GM19452 (cell line): ENCODE measurements around the gene PLCL2.
A peak's percentile ranks its signal among the peaks of the same experiment; 100 is the strongest.

Experiments
- ATAC-seq: cut with Tn5 transposase; IDR thresholded peaks from one replicate; pipeline ENCODE4 v1.9.1; 2021; ENCODE audit not compliant: unreplicated experiment

Gene PLCL2

GRCh38 chr3:16884748-16885592 lies at the start of gene PLCL2:
PLCL2 (plus strand) TSS chr3:16884955; CDS start chr3:16885040, 85 bp downstream.
- ATAC-seq = peak; percentile 38

GRCh38 chr3:16836505-16837237 lies 48.1 kb upstream of the PLCL2 start:
- no peak for ATAC-seq

- ATAC-seq = no peak
These were observed 47.2 kb upstream of the PLCL2 start for GRCh38 chr3:16837602-16838001.

GRCh38 chr3:16838561-16838960 lies 46.2 kb upstream of the PLCL2 start:
- no peak for ATAC-seq

GRCh38 chr3:16839271-16840100 lies 45.3 kb upstream of the PLCL2 start:
- no peak for ATAC-seq

- ATAC-seq = no peak
These were observed 44.7 kb upstream of the PLCL2 start for GRCh38 chr3:16840101-16840424.

- no peak for ATAC-seq
These were observed 43.6 kb upstream of the PLCL2 start for GRCh38 chr3:16841041-16841753.

- ATAC-seq = peak; percentile 52
These were observed 42.9 kb upstream of the PLCL2 start for GRCh38 chr3:16841904-16842271.

- peak; percentile 81 for ATAC-seq
These were observed 42.2 kb upstream of the PLCL2 start for GRCh38 chr3:16842272-16843270.

GRCh38 chr3:16844222-16844621 lies 40.5 kb upstream of the PLCL2 start:
- ATAC-seq = no peak

GRCh38 chr3:16844791-16845190 lies 40.0 kb upstream of the PLCL2 start:
- no peak for ATAC-seq

GRCh38 chr3:16846373-16847080 lies 38.2 kb upstream of the PLCL2 start:
- no peak for ATAC-seq

- no peak for ATAC-seq
These were observed 36.7 kb upstream of the PLCL2 start for GRCh38 chr3:16848007-16848406.

- peak; percentile 79 for ATAC-seq
These were observed 35.5 kb upstream of the PLCL2 start for GRCh38 chr3:16849229-16849628.

- no peak for ATAC-seq
These were observed 35.0 kb upstream of the PLCL2 start for GRCh38 chr3:16849795-16850194.

GRCh38 chr3:16855497-16855896 lies 29.3 kb upstream of the PLCL2 start:
- ATAC-seq = no peak

- ATAC-seq = no peak
These were observed 24.5 kb upstream of the PLCL2 start for GRCh38 chr3:16860234-16860633.

GRCh38 chr3:16861432-16861831 lies 23.3 kb upstream of the PLCL2 start:
- no peak for ATAC-seq
